T-cell (primary cell): ENCODE results near the gene B4GALT2. TPM values are rescaled to one million over a fixed set of nuclear protein-coding genes. Genes with fewer than 3 reads are reported as not detected.

Experiments used
- ATAC-seq, 4 experiments: fragments of 200-7000 bp in 3 of 4; fragments of 150-1000 bp in 1 of 4; cut with Tn5 transposase; replicated peaks in 1 of 4; 1 replicate in 3 of 4; 2 replicates in 1 of 4; pipeline ENCODE4 v1.10.0; 2021; ENCODE audit warnings: moderate library complexity in 3 of 4, mild to moderate bottlenecking in 2 of 4, moderate number of reproducible peaks in 1 of 4
- CTCF ChIA-PET, 2 donors: fragments of 300-600 bp; sonication (Branson Sonifier 250); formaldehyde crosslinking; loops; one replicate each; lab custom pipeline; 2022; ENCODE audit warnings: antibody characterized with exemption in 2 of 2; lab: Charles Lee
- POLR2A ChIA-PET, 2 donors: fragments of 300-600 bp; sonication (Branson Sonifier 250); formaldehyde crosslinking; loops; one replicate each; lab custom pipeline; 2022; ENCODE audit warnings: antibody characterized with exemption in 2 of 2; lab: Charles Lee
- DNase-seq, 35 experiments: peaks; one replicate each; pipeline versions ENCODE4 v3.0.0 to v3.0.0-alpha.2; 2013 to 2023
- H3K27ac ChIP-seq: one replicate; pipeline ENCODE4 v1.5.1; 2013; ENCODE audit warnings: low read length
- H3K27me3 ChIP-seq, 2 experiments: replicated peaks in 1 of 2; 1 replicate in 1 of 2; 2 replicates in 1 of 2; pipeline versions ENCODE4 v1.6.1 to v1.7.0; 2013; ENCODE audit warnings: low read length in 1 of 2, mixed read lengths in 1 of 2; ENCODE audit not compliant: control insufficient read depth in 2 of 2, insufficient read depth in 2 of 2; ENCODE audit errors: extremely low read depth in 1 of 2
- H3K36me3 ChIP-seq, 2 donors: 1 replicate in 1 of 2; 2 replicates in 1 of 2; pipeline versions ENCODE4 v1.6.1 to v1.7.0; 2013; ENCODE audit warnings: low read length in 1 of 2; ENCODE audit not compliant: control insufficient read depth in 2 of 2, insufficient read depth in 1 of 2; ENCODE audit errors: extremely low read depth in 1 of 2
- H3K4me1 ChIP-seq, 2 experiments: 1 replicate in 1 of 2; 2 replicates in 1 of 2; pipeline versions ENCODE4 v1.6.1 to v1.7.0; 2013; ENCODE audit warnings: low read length in 2 of 2, mixed read lengths in 1 of 2; ENCODE audit not compliant: insufficient read depth in 2 of 2, control insufficient read depth in 1 of 2; ENCODE audit errors: extremely low read depth in 1 of 2
- H3K4me3 ChIP-seq, 2 donors: 1 replicate in 1 of 2; 2 replicates in 1 of 2; pipeline versions ENCODE4 v1.5.1 to v1.7.0; 2013; ENCODE audit warnings: mild to moderate bottlenecking in 2 of 2, low read length in 1 of 2, moderate library complexity in 1 of 2; ENCODE audit not compliant: control insufficient read depth in 1 of 2; ENCODE audit errors: extremely low read depth in 1 of 2
- H3K9me3 ChIP-seq: 2 replicates; pipeline ENCODE4 v1.7.0; 2013
- H3K27ac Mint-ChIP-seq, 2 donors: one replicate each; pipeline ENCODE4 v1.8.0; 2020 to 2021; ENCODE audit warnings: mild to moderate bottlenecking in 2 of 2, mixed read lengths in 2 of 2
- H3K27me3 Mint-ChIP-seq, 2 donors: one replicate each; pipeline ENCODE4 v1.8.0; 2021 to 2022; ENCODE audit warnings: mixed read lengths in 2 of 2
- H3K36me3 Mint-ChIP-seq: one replicate; pipeline ENCODE4 v1.8.0; 2021; ENCODE audit warnings: mixed read lengths
- H3K4me1 Mint-ChIP-seq, 3 donors: one replicate each; pipeline ENCODE4 v1.8.0; 2020 to 2022; ENCODE audit warnings: mixed read lengths in 3 of 3, mild to moderate bottlenecking in 1 of 3
- H3K4me3 Mint-ChIP-seq, 3 donors: one replicate each; pipeline ENCODE4 v1.8.0; 2020 to 2022; ENCODE audit warnings: mild to moderate bottlenecking in 3 of 3, mixed read lengths in 3 of 3, moderate library complexity in 3 of 3
- H3K9me3 Mint-ChIP-seq, 3 donors: one replicate each; pipeline ENCODE4 v1.8.0; 2020 to 2022; ENCODE audit warnings: mixed read lengths in 3 of 3
- WGBS: methylation state at CpG from one replicate; pipeline ENCODE4 v1.1.5; 2013; ENCODE audit warnings: missing lambda C conversion rate; ENCODE audit not compliant: insufficient coverage; 5-methylcytosine and 5-hydroxymethylcytosine counted together
- total RNA-seq, 35 experiments: library from RNA in 6 of 35; stranded (reverse) in 6 of 35; fragments of 120-200 nt in 1 of 35; gene quantifications; one replicate each; pipeline versions ENCODE4 v1.2.1 to v1.2.4 and lab custom pipeline; 2013 to 2026

The B4GALT2 gene
- total RNA-seq, 5 donors from 2014 or later (not counting 1 experiment from before 2014, with no cell fraction given): 1.2 to 5.3 (median 3.1) TPM

- Mint-ChIP-seq H3K4me1 (peaks cover 63 to 71% (median 64%) of the 10 kb centered on the region in 3 donors), H3K4me3 (peak overlapping the region; percentile 88 to 90 (median 88)), H3K9me3 (no peaks in the 10 kb centered on the region), H3K27me3 (no peaks in the 10 kb centered on the region), H3K36me3 (peaks cover 26% of the 10 kb centered on the region), H3K27ac (peak overlapping the region; percentile 94 to 97)
- H3K27me3 ChIP-seq: peaks cover 0 to 9% of the 10 kb centered on the region in 2 experiments
- peak overlapping the region; percentile 80 for H3K27ac ChIP-seq
- POLR2A ChIA-PET: no interaction called here
- H3K9me3 ChIP-seq: no peaks in the 10 kb centered on the region
- peaks cover 3 to 41% of the 10 kb centered on the region in 2 donors for H3K36me3 ChIP-seq
- H3K4me1 ChIP-seq: peaks cover 18 to 65% of the 10 kb centered on the region in 2 experiments
- peak overlapping the region; percentile 91 to 99 for H3K4me3 ChIP-seq
- DNase-seq (no peak), ATAC-seq (peak in 1 of 4 experiments; percentile 0)
- 44% methylated on average over 9 of the region's 9 CpGs for WGBS
- CTCF ChIA-PET: no interaction called here
These were observed 5.0 kb upstream of the B4GALT2 start for GRCh38 chr1:43973981-43974442.

GRCh38 chr1:43974443-43975248, 4.4 kb upstream of the B4GALT2 start, which contains the start of gene ATP6V0B:
ATP6V0B (plus strand) TSS chr1:43974960; CDS start chr1:43975041, 81 bp downstream.
- H3K4me3 Mint-ChIP-seq: peak within 1 kb of the TSS; percentile 88 to 90 (median 88)
- H3K27me3 Mint-ChIP-seq: no peaks in the 10 kb centered on the region
- Histone ChIP-seq H3K9me3 (no peaks in the 10 kb centered on the region), H3K27me3 (peaks cover 0 to 11% of the 10 kb centered on the region in 2 experiments), H3K27ac (peak within 1 kb of the TSS; percentile 80), H3K4me3 (peak within 1 kb of the TSS; percentile 91 to 99), H3K4me1 (peaks cover 18 to 61% of the 10 kb centered on the region in 2 experiments), H3K36me3 (peaks cover 3 to 41% of the 10 kb centered on the region in 2 donors)
- DNase-seq (peak; percentile 80 to 96 (median 91)), ATAC-seq (peak; percentile 78 to 82 (median 80))
- H3K4me1 Mint-ChIP-seq: peaks cover 57 to 65% (median 58%) of the 10 kb centered on the region in 3 donors
- POLR2A ChIA-PET: interaction anchor here in 1 of 2 donors (0.5 to 0.6 kb wide), 2 partner anchors 14 to 38 kb away, joined by 5 to 6 read pairs; no protein-coding TSS in a partner anchor
- H3K27ac Mint-ChIP-seq: peak within 1 kb of the TSS; percentile 94 to 97
- no peaks in the 10 kb centered on the region for H3K9me3 Mint-ChIP-seq
- under 1% methylated on average over 85 of the region's 93 CpGs for WGBS
- CTCF ChIA-PET: interaction anchor here in 1 of 2 donors (1.1 kb wide), 1 partner anchor 29 kb away, joined by 3 read pairs; no protein-coding TSS in a partner anchor
- H3K36me3 Mint-ChIP-seq: peaks cover 26% of the 10 kb centered on the region

GRCh38 chr1:43975249-43975961, 3.6 kb upstream of the B4GALT2 start:
- H3K9me3 Mint-ChIP-seq: no peaks in the 10 kb centered on the region
- H3K27ac Mint-ChIP-seq: peak overlapping the region; percentile 68 to 75
- under 1% methylated on average over 27 of the region's 34 CpGs for WGBS
- peaks cover 26% of the 10 kb centered on the region for H3K36me3 Mint-ChIP-seq
- Histone ChIP-seq H3K36me3 (peaks cover 3 to 41% of the 10 kb centered on the region in 2 donors), H3K27me3 (peaks cover 0 to 18% of the 10 kb centered on the region in 2 experiments), H3K4me1 (peaks cover 15 to 61% of the 10 kb centered on the region in 2 experiments), H3K4me3 (peak overlapping the region; percentile 91 to 99), H3K9me3 (no peaks in the 10 kb centered on the region), H3K27ac (peak overlapping the region; percentile 80)
- ChIA-PET POLR2A (interaction anchor here (0.5 to 0.6 kb wide), 3 partner anchors 13 to 698 kb away, joined by 4 to 6 read pairs (median 5); no protein-coding TSS in a partner anchor), CTCF (interaction anchor here in 1 of 2 donors (0.6 to 1.1 kb wide), 2 partner anchors 30 to 72 kb away, joined by 3 to 4 read pairs; no protein-coding TSS in a partner anchor)
- H3K27me3 Mint-ChIP-seq: peaks cover 0 to under 1% of the 10 kb centered on the region in 2 donors
- ATAC-seq (peak in 3 of 4 experiments; percentile 2 to 22 (median 11)), DNase-seq (peak in 28 of 35 experiments; percentile 17 to 71 (median 36))
- H3K4me1 Mint-ChIP-seq: peaks cover 50 to 62% (median 56%) of the 10 kb centered on the region in 3 donors
- H3K4me3 Mint-ChIP-seq: peak overlapping the region; percentile 88 to 90 (median 88)

GRCh38 chr1:43976045-43976444, 3.0 kb upstream of the B4GALT2 start:
- no peak for DNase-seq
- H3K4me3 ChIP-seq: peak overlapping the region; percentile 91 to 99

GRCh38 chr1:43976890-43977289, 2.1 kb upstream of the B4GALT2 start:
- CTCF ChIA-PET: interaction anchor here (0.6 to 0.9 kb wide), 2 partner anchors 60 to 62 kb away, joined by 3 to 4 read pairs; no protein-coding TSS in a partner anchor
- 96% methylated on average over 8 of the region's 8 CpGs for WGBS
- Mint-ChIP-seq H3K27ac (no peak overlapping the region), H3K4me3 (peak overlapping the region; percentile 88 to 90 (median 88)), H3K9me3 (no peaks in the 10 kb centered on the region), H3K27me3 (peaks cover 0 to 5% of the 10 kb centered on the region in 2 donors), H3K4me1 (peaks cover 41 to 56% (median 51%) of the 10 kb centered on the region in 3 donors), H3K36me3 (peaks cover 25% of the 10 kb centered on the region)
- Histone ChIP-seq H3K36me3 (peaks cover 3 to 34% of the 10 kb centered on the region in 2 donors), H3K27ac (no peak overlapping the region), H3K27me3 (peaks cover 0 to 28% of the 10 kb centered on the region in 2 experiments), H3K9me3 (no peaks in the 10 kb centered on the region), H3K4me3 (peak overlapping the region in 1 of 2 donors; percentile 10), H3K4me1 (peaks cover 13 to 48% of the 10 kb centered on the region in 2 experiments)
- ATAC-seq (no peak), DNase-seq (no peak)
- POLR2A ChIA-PET: no interaction called here

More at GRCh38 chr1:43976045-43976444, 3.0 kb upstream of the B4GALT2 start:
- Mint-ChIP-seq H3K4me3 (peak overlapping the region; percentile 88 to 90 (median 88)), H3K27me3 (peaks cover 0 to 5% of the 10 kb centered on the region in 2 donors), H3K9me3 (no peaks in the 10 kb centered on the region), H3K4me1 (peaks cover 44 to 59% (median 53%) of the 10 kb centered on the region in 3 donors), H3K36me3 (peaks cover 26% of the 10 kb centered on the region), H3K27ac (peak overlapping the region; percentile 68 to 75)
- H3K27ac ChIP-seq: no peak overlapping the region
- CTCF ChIA-PET: interaction anchor here in 1 of 2 donors (0.6 kb wide), 1 partner anchor 71 kb away, joined by 4 read pairs; no protein-coding TSS in a partner anchor
- peaks cover 3 to 39% of the 10 kb centered on the region in 2 donors for H3K36me3 ChIP-seq
- H3K9me3 ChIP-seq: no peaks in the 10 kb centered on the region
- H3K27me3 ChIP-seq: peaks cover 0 to 24% of the 10 kb centered on the region in 2 experiments
- ATAC-seq: no peak
- POLR2A ChIA-PET: no interaction called here
- 100% methylated on average over 1 of the region's 4 CpGs for WGBS
- peaks cover 13 to 56% of the 10 kb centered on the region in 2 experiments for H3K4me1 ChIP-seq
